A673 (cell line): Measurements from ENCODE around the gene EVA1C.
"Not testable (repeated sequence)": the region's sequence is repeated elsewhere in the genome, so short reads cannot be mapped to it uniquely, and the experiment has no call there.

Experiments used
- CTCF ChIP-seq: fragments of 300-800, 200-600 bp; sonication (generic); conservative IDR thresholded peaks from 2 replicates; pipeline ENCODE4 v1.5.1; 2017; ENCODE audit warnings: low read depth, mild to moderate bottlenecking, antibody characterized with exemption, low read length, moderate library complexity, mixed read lengths
- EZH2 ChIP-seq: fragments of 200-600 bp; sonication (generic); IDR thresholded peaks from 2 replicates; pipeline ENCODE4 v1.6.1; 2017; ENCODE audit warnings: borderline replicate concordance, low read depth, mild to moderate bottlenecking, mixed read lengths, antibody characterized with exemption, low read length; ENCODE audit not compliant: poor library complexity, severe bottlenecking

DNA sequence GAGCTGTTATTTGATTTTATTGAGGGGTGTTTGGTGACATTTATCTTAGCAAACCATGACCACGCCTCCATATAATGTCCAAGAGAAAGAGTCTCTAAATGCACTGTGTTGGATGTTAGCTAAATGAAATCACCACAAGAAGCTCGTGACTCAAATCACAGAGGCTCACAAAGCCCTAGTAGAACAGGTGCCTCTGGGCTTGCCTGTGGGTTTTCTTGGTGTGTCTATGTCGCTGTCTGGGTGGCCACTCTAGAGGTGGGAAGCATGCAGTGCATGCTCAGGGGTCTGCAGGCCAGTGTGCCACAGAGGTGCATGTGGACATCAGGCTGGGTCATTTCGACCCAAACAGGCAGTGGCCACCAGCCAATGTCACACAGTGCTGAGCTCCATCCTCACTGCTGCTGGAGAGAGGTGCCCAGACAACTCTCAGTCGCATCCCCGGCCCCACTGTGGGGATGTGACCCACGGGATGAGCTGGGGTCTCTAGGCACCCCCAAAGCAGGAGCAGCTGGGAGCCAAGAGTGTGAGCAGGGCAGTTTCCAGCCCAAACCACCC, 94.0 kb downstream of the EVA1C start:
- not testable (repeated sequence) for TF ChIP-seq EZH2, CTCF
